B cell (primary cell): ENCODE measurements around the gene PDE6A.

Experiments
- EZH2 ChIP-seq: IDR thresholded peaks from 2 replicates; pipeline ENCODE4 v1.6.1; 2012; ENCODE audit warnings: borderline replicate concordance, low read depth, mild to moderate bottlenecking, moderate library complexity, low read length; ENCODE audit not compliant: insufficient read depth, poor library complexity, severe bottlenecking
- TF ChIP-seq, protein P1 (sequence below): fragments of 200-600 bp; IDR thresholded peaks from one replicate; pipeline ENCODE4 v1.8.0; 2022; ENCODE audit warnings: antibody characterized with exemption, mild to moderate bottlenecking

GRCh38 chr5:149831492-149831891 lies 113.1 kb downstream of the PDE6A start:
- no peak for TF ChIP-seq EZH2
- TF ChIP-seq, protein P1, sequence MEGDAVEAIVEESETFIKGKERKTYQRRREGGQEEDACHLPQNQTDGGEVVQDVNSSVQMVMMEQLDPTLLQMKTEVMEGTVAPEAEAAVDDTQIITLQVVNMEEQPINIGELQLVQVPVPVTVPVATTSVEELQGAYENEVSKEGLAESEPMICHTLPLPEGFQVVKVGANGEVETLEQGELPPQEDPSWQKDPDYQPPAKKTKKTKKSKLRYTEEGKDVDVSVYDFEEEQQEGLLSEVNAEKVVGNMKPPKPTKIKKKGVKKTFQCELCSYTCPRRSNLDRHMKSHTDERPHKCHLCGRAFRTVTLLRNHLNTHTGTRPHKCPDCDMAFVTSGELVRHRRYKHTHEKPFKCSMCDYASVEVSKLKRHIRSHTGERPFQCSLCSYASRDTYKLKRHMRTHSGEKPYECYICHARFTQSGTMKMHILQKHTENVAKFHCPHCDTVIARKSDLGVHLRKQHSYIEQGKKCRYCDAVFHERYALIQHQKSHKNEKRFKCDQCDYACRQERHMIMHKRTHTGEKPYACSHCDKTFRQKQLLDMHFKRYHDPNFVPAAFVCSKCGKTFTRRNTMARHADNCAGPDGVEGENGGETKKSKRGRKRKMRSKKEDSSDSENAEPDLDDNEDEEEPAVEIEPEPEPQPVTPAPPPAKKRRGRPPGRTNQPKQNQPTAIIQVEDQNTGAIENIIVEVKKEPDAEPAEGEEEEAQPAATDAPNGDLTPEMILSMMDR: no peak
